IMR-90 (cell line): ENCODE measurements around the gene ZMIZ1. TPM values are rescaled to one million over a fixed set of nuclear protein-coding genes. Genes with fewer than 3 reads are reported as not detected.

Experiments
- ATAC-seq: fragments of 200-7000 bp; cut with Tn5 transposase; 2 replicates; pipeline ENCODE4 v1.9.1; 2020; ENCODE audit warnings: low read depth, mild to moderate bottlenecking, moderate library complexity
- BruUV-seq: library from RNA; stranded (reverse); fragments of 400-500 nt; replicated peaks from 2 replicates; lab custom pipeline; 2021; lab: Mats Ljungman, UMichigan
- CTCF ChIA-PET: fragments of 300-600 bp; formaldehyde crosslinking; extraction: SDS; loops from one replicate; lab custom pipeline; 2021; ENCODE audit warnings: antibody characterized with exemption; lab: Yijun Ruan, JAX
- POLR2A ChIA-PET: fragments of 300-600 bp; sonication (Branson Sonifier 250); formaldehyde crosslinking; loops from one replicate; lab custom pipeline; 2022; ENCODE audit warnings: antibody characterized with exemption; ENCODE audit not compliant: unreplicated experiment; lab: Charles Lee
- DNase-seq: peaks from one replicate; pipeline ENCODE4 v3.0.0; 2013
- H2AFZ ChIP-seq: replicated peaks from 2 replicates; pipeline ENCODE3; 2013; ENCODE audit warnings: low read length, mild to moderate bottlenecking; ENCODE audit not compliant: poor library complexity
- H2AK5ac ChIP-seq: 2 replicates; pipeline ENCODE4 v1.6.1; 2013; ENCODE audit warnings: low read depth, low read length, inconsistent platforms
- H2AK9ac ChIP-seq: replicated peaks from 2 replicates; pipeline ENCODE3; 2013; ENCODE audit warnings: mild to moderate bottlenecking, low read depth, low read length, moderate library complexity; ENCODE audit not compliant: poor library complexity
- H2BK120ac ChIP-seq: 2 replicates; pipeline ENCODE4 v1.6.1; 2013; ENCODE audit warnings: low read depth, low read length, inconsistent platforms
- H2BK15ac ChIP-seq: 3 replicates; pipeline ENCODE4 v1.6.1; 2013; ENCODE audit warnings: low read depth, low read length, inconsistent platforms
- H2BK20ac ChIP-seq: 2 replicates; pipeline ENCODE4 v1.6.1; 2013; ENCODE audit warnings: low read depth, mild to moderate bottlenecking, inconsistent platforms, low read length, moderate library complexity
- H2BK5ac ChIP-seq: 2 replicates; pipeline ENCODE4 v1.6.1; 2013; ENCODE audit warnings: mild to moderate bottlenecking, low read depth, low read length, inconsistent platforms; ENCODE audit not compliant: poor library complexity, severe bottlenecking
- H3K14ac ChIP-seq: replicated peaks from 2 replicates; pipeline ENCODE4 v1.6.1; 2013; ENCODE audit warnings: low read depth, low read length, inconsistent platforms
- H3K18ac ChIP-seq: 2 replicates; pipeline ENCODE4 v1.6.1; 2013; ENCODE audit warnings: low read depth, low read length, control low read depth
- H3K23ac ChIP-seq: 2 replicates; pipeline ENCODE4 v1.6.1; 2013; ENCODE audit warnings: low read depth, low read length, inconsistent platforms
- H3K27ac ChIP-seq: 2 replicates; pipeline ENCODE4 v1.5.1; 2013; ENCODE audit warnings: mild to moderate bottlenecking, control low read depth, low read length; ENCODE audit not compliant: insufficient read depth
- H3K27me3 ChIP-seq: 2 replicates; pipeline ENCODE4 v1.6.1; 2013; ENCODE audit warnings: low read length; ENCODE audit not compliant: control insufficient read depth, insufficient read depth
- H3K36me3 ChIP-seq: 2 replicates; pipeline ENCODE4 v1.6.1; 2013; ENCODE audit warnings: low read length, mixed read lengths; ENCODE audit not compliant: control insufficient read depth, insufficient read depth
- H3K4ac ChIP-seq: 2 replicates; pipeline ENCODE4 v1.6.1; 2013; ENCODE audit warnings: low read depth, low read length, inconsistent platforms
- H3K4me1 ChIP-seq: 2 replicates; pipeline ENCODE4 v1.6.1; 2013; ENCODE audit warnings: low read length, mixed read lengths; ENCODE audit not compliant: control insufficient read depth, insufficient read depth
- H3K4me2 ChIP-seq: 2 replicates; pipeline ENCODE4 v1.6.1; 2013; ENCODE audit warnings: low read depth, mild to moderate bottlenecking, control low read depth, low read length, moderate library complexity
- H3K4me3 ChIP-seq: 2 replicates; pipeline ENCODE4 v1.5.1; 2013; ENCODE audit warnings: low read depth, mild to moderate bottlenecking, control low read depth, low read length, moderate library complexity; ENCODE audit not compliant: insufficient read depth
- H3K56ac ChIP-seq: 2 replicates; pipeline ENCODE4 v1.6.1; 2013; ENCODE audit warnings: low read length, inconsistent platforms; ENCODE audit not compliant: insufficient read depth; ENCODE audit errors: extremely low read depth
- H3K79me1 ChIP-seq, 2 experiments: 2 replicates each; pipeline ENCODE4 v1.6.1; 2013; ENCODE audit warnings: low read length in 2 of 2, inconsistent platforms in 1 of 2, low read depth in 1 of 2
- H3K9ac ChIP-seq: 2 replicates; pipeline ENCODE4 v1.6.1; 2013; ENCODE audit warnings: low read depth, low read length, control low read depth
- H3K9me1 ChIP-seq: 2 replicates; pipeline ENCODE4 v1.6.1; 2013; ENCODE audit warnings: low read length, inconsistent platforms; ENCODE audit not compliant: insufficient read depth
- H3K9me3 ChIP-seq: 2 replicates; pipeline ENCODE4 v1.6.1; 2013; ENCODE audit warnings: low read length; ENCODE audit not compliant: control insufficient read depth, insufficient read depth
- H4K20me1 ChIP-seq: 2 replicates; pipeline ENCODE4 v1.6.1; 2013; ENCODE audit warnings: low read length, inconsistent platforms; ENCODE audit not compliant: insufficient read depth
- H4K5ac ChIP-seq: 2 replicates; pipeline ENCODE4 v1.6.1; 2013; ENCODE audit warnings: mild to moderate bottlenecking, low read depth, low read length, control low read depth
- H4K8ac ChIP-seq, 2 experiments: 2 replicates each; pipeline ENCODE4 v1.6.1; 2013; ENCODE audit warnings: low read depth in 2 of 2, low read length in 2 of 2, control low read depth in 1 of 2, inconsistent platforms in 1 of 2
- H4K91ac ChIP-seq: 2 replicates; pipeline ENCODE4 v1.6.1; 2013; ENCODE audit warnings: low read depth, low read length, inconsistent platforms; ENCODE audit not compliant: insufficient read depth
- BHLHE40 ChIP-seq: fragments of 150-350 bp; IDR thresholded peaks from 2 replicates; pipeline ENCODE4 v1.6.1; 2016; ENCODE audit warnings: mild to moderate bottlenecking, low read depth, low read length
- CEBPB ChIP-seq: IDR thresholded peaks from 2 replicates; pipeline ENCODE4 v1.6.1; 2012; ENCODE audit warnings: low read depth, low read length, improper control_type of control experiment
- CHD1 ChIP-seq: IDR thresholded peaks from 2 replicates; pipeline ENCODE4 v1.6.1; 2012; ENCODE audit warnings: low read depth, low read length, improper control_type of control experiment
- CTCF ChIP-seq: conservative IDR thresholded peaks from 2 replicates; pipeline ENCODE4 v1.5.1; 2012; ENCODE audit warnings: mild to moderate bottlenecking, low read depth, low read length, improper control_type of control experiment
- ELK1 ChIP-seq: fragments of 150-350 bp; IDR thresholded peaks from 2 replicates; pipeline ENCODE4 v1.6.1; 2016; ENCODE audit warnings: low read depth, mild to moderate bottlenecking, low read length, moderate library complexity, borderline replicate concordance
- FOS ChIP-seq: fragments of 150-350 bp; IDR thresholded peaks from 2 replicates; pipeline ENCODE4 v1.6.1; 2016; ENCODE audit warnings: low read depth, low read length
- MAFK ChIP-seq: IDR thresholded peaks from 2 replicates; pipeline ENCODE4 v1.6.1; 2012; ENCODE audit warnings: low read depth, low read length, improper control_type of control experiment
- MAZ ChIP-seq: IDR thresholded peaks from 2 replicates; pipeline ENCODE4 v1.6.1; 2012; ENCODE audit warnings: low read depth, mild to moderate bottlenecking, low read length, improper control_type of control experiment, moderate library complexity, borderline replicate concordance
- MXI1 ChIP-seq: IDR thresholded peaks from 2 replicates; pipeline ENCODE4 v1.6.1; 2012; ENCODE audit warnings: low read depth, mild to moderate bottlenecking, low read length, moderate library complexity, borderline replicate concordance
- NFE2L2 ChIP-seq: fragments of 150-350 bp; IDR thresholded peaks from 2 replicates; pipeline ENCODE4 v1.6.1; 2016; ENCODE audit warnings: low read depth, mild to moderate bottlenecking, low read length
- POLR2A ChIP-seq: IDR thresholded peaks from 2 replicates; pipeline ENCODE4 v1.6.1; 2012; ENCODE audit warnings: mild to moderate bottlenecking, low read depth, low read length
- RAD21 ChIP-seq: IDR thresholded peaks from 2 replicates; pipeline ENCODE4 v1.6.1; 2012; ENCODE audit warnings: low read length, improper control_type of control experiment
- RCOR1 ChIP-seq: IDR thresholded peaks from 2 replicates; pipeline ENCODE4 v1.6.1; 2012; ENCODE audit warnings: mild to moderate bottlenecking, low read length, improper control_type of control experiment; ENCODE audit not compliant: insufficient replicate concordance
- SMC3 ChIP-seq: fragments of 150-350 bp; IDR thresholded peaks from 2 replicates; pipeline ENCODE4 v1.6.1; 2016; ENCODE audit warnings: low read depth, mild to moderate bottlenecking, antibody characterized with exemption, low read length, moderate library complexity
- USF2 ChIP-seq: fragments of 150-350 bp; IDR thresholded peaks from 2 replicates; pipeline ENCODE4 v1.6.1; 2017; ENCODE audit warnings: mild to moderate bottlenecking, antibody characterized with exemption, low read length, low read depth
- WGBS, 2 experiments: methylation state at CpG; one replicate each; pipeline versions ENCODE4 v1.1.5 to v1.1.7; 2013; ENCODE audit warnings: missing lambda C conversion rate in 2 of 2; ENCODE audit not compliant: insufficient read length in 1 of 2; ENCODE audit errors: extremely low coverage in 2 of 2; 5-methylcytosine and 5-hydroxymethylcytosine counted together
- dilution Hi-C: fragments of 300-500 bp; cut with HindIII; formaldehyde crosslinking; loops from one replicate; pipeline ENCODE4 v1.14.3; 2018; ENCODE audit warnings: low sequenced_read_pairs; ENCODE audit not compliant: unreplicated experiment
- in situ Hi-C: fragments of 300-500 bp; cut with MboI; formaldehyde crosslinking; loops from 3 replicates; pipeline ENCODE4 v1.14.3; 2019; ENCODE audit warnings: low sequenced_read_pairs, inconsistent platforms, mixed read lengths
- intact Hi-C: fragments of 100-400 bp; cut with micrococcal nuclease; formaldehyde crosslinking; loops from 2 replicates; pipeline ENCODE4 v1.10.0; 2022
- polyA plus RNA-seq, 3 experiments: library from polyadenylated mRNA; depleted of rRNA; stranded (reverse); fragments of >200 nt; gene quantifications; 2 replicates each; pipeline ENCODE4 v1.2.3, GENCODE V29; 2012; ENCODE audit warnings: low replicate concordance in 1 of 3
- total RNA-seq: library from RNA; depleted of rRNA; stranded (reverse); fragments of >200 nt; gene quantifications from 2 replicates; pipeline ENCODE4 v1.2.3, GENCODE V29; 2012

Gene ZMIZ1
- total and polyA plus RNA-seq, 2 of the 4 experiments (the other 2 are of a cell fraction): 6.6 to 48.7 TPM

- ATAC-seq (no peak), DNase-seq (no peak)
- H2AK9ac ChIP-seq: no peak overlapping the region
- intact Hi-C loops: no loop called here
- H3K23ac ChIP-seq: no peak overlapping the region
- H3K56ac ChIP-seq: no peak overlapping the region
- dilution Hi-C loops: no loop called here
- in situ Hi-C loops: no loop called here
- no peak overlapping the region for H2BK15ac ChIP-seq
- H3K4me1 ChIP-seq: no peaks in the 10 kb centered on the region
- H4K91ac ChIP-seq: no peak overlapping the region
- H3K14ac ChIP-seq: no peak overlapping the region
- H3K9ac ChIP-seq: no peak overlapping the region
- no peaks in the 10 kb centered on the region for H3K36me3 ChIP-seq
- H4K5ac ChIP-seq: no peak overlapping the region
- no peak overlapping the region for H3K4me3 ChIP-seq
- H2BK20ac ChIP-seq: no peak overlapping the region
- no peaks in the 10 kb centered on the region for H4K20me1 ChIP-seq
- H2AK5ac ChIP-seq: no peak overlapping the region
- no peak overlapping the region for H3K18ac ChIP-seq
- H3K4me2 ChIP-seq: no peak overlapping the region
- H2BK5ac ChIP-seq: no peak overlapping the region
- no peaks in the 10 kb centered on the region for H3K9me1 ChIP-seq
- whole genome bisulfite sequencing, 2 experiments: 85% methylated on average over 3 of the region's 12 CpGs; no CpG with 5 or more reads in 1 of the 2 experiments
- no peaks in the 10 kb centered on the region for H3K79me1 ChIP-seq
- TF ChIP-seq RCOR1: no peak
- no peak for TF ChIP-seq ELK1
- no peak for TF ChIP-seq FOS
- no peak for TF ChIP-seq NFE2L2
- TF ChIP-seq MAZ: no peak
- no peak for TF ChIP-seq BHLHE40
- no peak for TF ChIP-seq CTCF
- TF ChIP-seq MXI1: no peak
- TF ChIP-seq USF2: no peak
- TF ChIP-seq POLR2A: no peak
- TF ChIP-seq RAD21: no peak
- no peak for TF ChIP-seq SMC3
- TF ChIP-seq CEBPB: no peak
- no peak for TF ChIP-seq CHD1
- no peak for TF ChIP-seq MAFK
- no peaks in the 10 kb centered on the region for H3K9me3 ChIP-seq
- H4K8ac ChIP-seq: no peak overlapping the region
- no peak overlapping the region for H2AFZ ChIP-seq
- no peak overlapping the region for H3K27ac ChIP-seq
- ChIA-PET CTCF (no interaction called here), POLR2A (no interaction called here)
- H2BK120ac ChIP-seq: no peak overlapping the region
- BruUV-seq: no TSS peak
- no peak overlapping the region for H3K4ac ChIP-seq
- peaks cover 18% of the 10 kb centered on the region for H3K27me3 ChIP-seq
Observed at GRCh38 chr10:79057481-79058275, 11.1 kb upstream of the ZMIZ1 start.
